Left ventricle myocardium inferior (tissue), 1 donor: ENCODE data around the gene TMEM9B. TPM values are rescaled to one million over a fixed set of nuclear protein-coding genes. Genes with fewer than 3 reads are reported as not detected.

Experiments
- DNase-seq: peaks from one replicate; pipeline ENCODE4 v3.0.0-alpha.2; 2020
- H3K27ac ChIP-seq: fragments of 200-600 bp; replicated peaks from 2 replicates; pipeline ENCODE4 v1.8.0; 2021
- H3K27me3 ChIP-seq: fragments of 200-600 bp; 2 replicates; pipeline ENCODE4 v1.8.0; 2021; ENCODE audit warnings: low read depth
- H3K36me3 ChIP-seq: fragments of 200-600 bp; 2 replicates; pipeline ENCODE4 v1.8.0; 2021
- H3K4me1 ChIP-seq: fragments of 200-600 bp; 2 replicates; pipeline ENCODE4 v1.8.0; 2021
- H3K4me3 ChIP-seq: fragments of 200-600 bp; 2 replicates; pipeline ENCODE4 v1.8.0; 2021; ENCODE audit warnings: mild to moderate bottlenecking, moderate library complexity
- H3K9me3 ChIP-seq: fragments of 200-600 bp; replicated peaks from 2 replicates; pipeline ENCODE4 v1.8.0; 2021
- CTCF ChIP-seq: fragments of 200-600 bp; IDR thresholded peaks from 2 replicates; pipeline ENCODE4 v1.8.0; 2021; ENCODE audit warnings: antibody characterized with exemption, mild to moderate bottlenecking, borderline replicate concordance
- intact Hi-C: fragments of 100-400 bp; cut with micrococcal nuclease; formaldehyde crosslinking; loops from one replicate; pipeline ENCODE4 v1.11.0; 2022
- total RNA-seq: library from RNA; stranded (reverse); fragmentation: NEBNext Ultra II Directional; extraction: Animal tissue kit (Norgen Biotek cat#: 25700); gene quantifications from one replicate; pipeline ENCODE4 v1.2.1, GENCODE V29; 2021
- donor health status: DM: no; HTN: yes; CAD: no; lungs with severe emphysema.

Gene TMEM9B
- total RNA-seq, 1 donor from 2014 or later = 51.1 TPM

GRCh38 chr11:8926236-8926635 lies 38.0 kb downstream of the TMEM9B start:
- no peaks in the 10 kb centered on the region for H3K4me1 ChIP-seq
- intact Hi-C loops = no loop called here
- H3K27ac ChIP-seq = no peak overlapping the region
- no peaks in the 10 kb centered on the region for H3K27me3 ChIP-seq
- DNase-seq = no peak
- H3K4me3 ChIP-seq = no peak overlapping the region
- H3K36me3 ChIP-seq = peaks cover 31% of the 10 kb centered on the region
- no peak for TF ChIP-seq CTCF
- H3K9me3 ChIP-seq = no peaks in the 10 kb centered on the region

GRCh38 chr11:8925711-8926110 lies 38.5 kb downstream of the TMEM9B start:
- H3K27me3 ChIP-seq = no peaks in the 10 kb centered on the region
- TF ChIP-seq CTCF = no peak
- H3K9me3 ChIP-seq = no peaks in the 10 kb centered on the region
- no peaks in the 10 kb centered on the region for H3K4me1 ChIP-seq
- H3K4me3 ChIP-seq = no peak overlapping the region
- peaks cover 37% of the 10 kb centered on the region for H3K36me3 ChIP-seq
- no peak overlapping the region for H3K27ac ChIP-seq
- intact Hi-C loops = no loop called here
- no peak for DNase-seq

- no peak for DNase-seq
- peaks cover 3% of the 10 kb centered on the region for H3K4me1 ChIP-seq
- peaks cover 67% of the 10 kb centered on the region for H3K36me3 ChIP-seq
- no peak for TF ChIP-seq CTCF
- no peaks in the 10 kb centered on the region for H3K27me3 ChIP-seq
- intact Hi-C loops = no loop called here
- no peak overlapping the region for H3K27ac ChIP-seq
- H3K4me3 ChIP-seq = no peak overlapping the region
- H3K9me3 ChIP-seq = no peaks in the 10 kb centered on the region
These were observed 41.6 kb downstream of the TMEM9B start for GRCh38 chr11:8922691-8923090.

- intact Hi-C loops = no loop called here
- no peak for DNase-seq
- peaks cover 41% of the 10 kb centered on the region for H3K4me1 ChIP-seq
- no peaks in the 10 kb centered on the region for H3K27me3 ChIP-seq
- H3K4me3 ChIP-seq = no peak overlapping the region
- no peaks in the 10 kb centered on the region for H3K9me3 ChIP-seq
- H3K27ac ChIP-seq = peak overlapping the region; percentile 22
- TF ChIP-seq CTCF = no peak
- peaks cover 61% of the 10 kb centered on the region for H3K36me3 ChIP-seq
These were observed 47.0 kb downstream of the TMEM9B start for GRCh38 chr11:8917157-8917825.

GRCh38 chr11:8914661-8915018 lies 49.6 kb downstream of the TMEM9B start:
- Histone ChIP-seq H3K9me3 (no peaks in the 10 kb centered on the region), H3K27me3 (no peaks in the 10 kb centered on the region), H3K4me3 (peak overlapping the region; percentile 43), H3K36me3 (peaks cover 34% of the 10 kb centered on the region), H3K27ac (peak overlapping the region; percentile 76), H3K4me1 (peaks cover 61% of the 10 kb centered on the region)
- no peak for TF ChIP-seq CTCF
- no peak for DNase-seq
- intact Hi-C loops = no loop called here
